Measurements from ENCODE around the gene PARD3B. TPM values are rescaled to one million over a fixed set of nuclear protein-coding genes. Genes with fewer than 3 reads are reported as not detected.

PARD3B gene
- total and polyA plus RNA-seq, 2 of the 13 experiments (the other 11 are each of a cell fraction or from before 2014, with no cell fraction given): 0.71 to 2.3 TPM

DNA sequence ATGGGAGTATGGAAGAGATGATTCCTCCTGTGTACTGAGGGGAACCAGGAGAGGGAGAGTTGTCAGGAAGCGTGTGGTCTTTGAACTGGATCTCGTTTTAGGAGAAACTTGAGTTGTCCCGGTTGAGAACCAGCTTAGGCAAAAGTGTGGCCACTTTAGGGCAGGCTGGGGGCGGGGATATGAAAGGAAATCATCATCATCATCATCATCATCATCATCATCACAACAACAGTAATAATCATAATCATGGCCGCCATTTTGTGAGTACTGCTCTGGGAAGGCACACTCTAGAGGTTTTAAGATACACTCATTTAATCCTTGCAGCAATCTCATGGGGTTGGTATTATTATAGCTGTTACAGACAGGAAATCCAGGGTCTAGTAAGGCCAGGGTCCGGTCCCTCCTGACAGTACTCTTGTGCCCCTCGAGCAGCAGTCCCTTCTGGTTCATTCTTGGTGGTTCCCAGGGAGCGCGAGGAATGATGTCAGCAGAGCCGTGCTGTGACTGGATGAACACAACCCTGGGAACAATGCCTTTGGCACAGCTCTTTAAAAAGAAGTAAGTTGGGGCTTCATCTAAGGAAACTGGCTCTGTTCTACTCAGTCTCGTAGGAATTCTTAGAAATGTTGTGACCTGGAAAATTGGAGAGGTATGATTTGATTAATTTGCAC lies 33.8 kb downstream of the PARD3B start:
- ChIA-PET POLR2A (no interaction called here), CTCF (ENCODE audit: low intra/inter-chr PET ratio, low total read pairs) (no interaction called here)
- Histone ChIP-seq H3K9ac (ENCODE audit: insufficient read depth, low read depth, low read length) (no peak overlapping the region), H3K27ac (ENCODE audit: extremely low read length, insufficient read depth, low read length) (no peak overlapping the region), H3K4me1 (ENCODE audit: insufficient read depth, low read length) (no peaks in the 10 kb centered on the region), H3K36me3 (replicated peaks in 1 of 2; ENCODE audit: control insufficient read depth in 1 of 2, insufficient read depth in 2 of 2, low read length in 2 of 2) (no peaks in the 10 kb centered on the region), H3K9me3 (ENCODE audit: low read length) (peaks cover 53% of the 10 kb centered on the region), H2AFZ (ENCODE audit: low read length) (no peak overlapping the region), H3K79me2 (ENCODE audit: insufficient read depth, low read length) (no peaks in the 10 kb centered on the region), H3K4me3 (replicated peaks in 1 of 3; ENCODE audit: insufficient read depth in 1 of 3, low read depth in 2 of 3, low read length in 3 of 3) (no peak overlapping the region), H4K20me1 (ENCODE audit: insufficient read depth, low read length) (no peaks in the 10 kb centered on the region), H3K4me2 (ENCODE audit: low read depth, low read length) (no peak overlapping the region), H3K27me3 (ENCODE audit: control insufficient read depth in 1 of 2, insufficient read depth in 2 of 2, low read length in 2 of 2) (no peaks in the 10 kb centered on the region)
- intact Hi-C loops (cut with micrococcal nuclease; ENCODE audit: unreplicated experiment) (no loop called here), in situ Hi-C loops (cut with HindIII; ENCODE audit: extremely low pct_ligation_motif_present, low pct_unique_long_range_greater_than_20kb) (no loop called here)
- TF ChIP-seq MXI1 (IDR thresholded peaks at IDR 0.05; ENCODE audit: borderline replicate concordance, low read depth, low read length) (no peak), CREB1 (IDR thresholded peaks at IDR 0.05) (peak; percentile 72), CREB1 (CRISPR knock-in tag; IDR thresholded peaks at IDR 0.05) (no peak), WIZ (CRISPR knock-in tag; IDR thresholded peaks at IDR 0.05) (no peak), ZUFSP (CRISPR knock-in tag; IDR thresholded peaks at IDR 0.05; ENCODE audit: borderline replicate concordance) (no peak), MAFF (IDR thresholded peaks at IDR 0.05; ENCODE audit: low read depth, low read length) (no peak)
- TF ChIP-seq, protein P1, sequence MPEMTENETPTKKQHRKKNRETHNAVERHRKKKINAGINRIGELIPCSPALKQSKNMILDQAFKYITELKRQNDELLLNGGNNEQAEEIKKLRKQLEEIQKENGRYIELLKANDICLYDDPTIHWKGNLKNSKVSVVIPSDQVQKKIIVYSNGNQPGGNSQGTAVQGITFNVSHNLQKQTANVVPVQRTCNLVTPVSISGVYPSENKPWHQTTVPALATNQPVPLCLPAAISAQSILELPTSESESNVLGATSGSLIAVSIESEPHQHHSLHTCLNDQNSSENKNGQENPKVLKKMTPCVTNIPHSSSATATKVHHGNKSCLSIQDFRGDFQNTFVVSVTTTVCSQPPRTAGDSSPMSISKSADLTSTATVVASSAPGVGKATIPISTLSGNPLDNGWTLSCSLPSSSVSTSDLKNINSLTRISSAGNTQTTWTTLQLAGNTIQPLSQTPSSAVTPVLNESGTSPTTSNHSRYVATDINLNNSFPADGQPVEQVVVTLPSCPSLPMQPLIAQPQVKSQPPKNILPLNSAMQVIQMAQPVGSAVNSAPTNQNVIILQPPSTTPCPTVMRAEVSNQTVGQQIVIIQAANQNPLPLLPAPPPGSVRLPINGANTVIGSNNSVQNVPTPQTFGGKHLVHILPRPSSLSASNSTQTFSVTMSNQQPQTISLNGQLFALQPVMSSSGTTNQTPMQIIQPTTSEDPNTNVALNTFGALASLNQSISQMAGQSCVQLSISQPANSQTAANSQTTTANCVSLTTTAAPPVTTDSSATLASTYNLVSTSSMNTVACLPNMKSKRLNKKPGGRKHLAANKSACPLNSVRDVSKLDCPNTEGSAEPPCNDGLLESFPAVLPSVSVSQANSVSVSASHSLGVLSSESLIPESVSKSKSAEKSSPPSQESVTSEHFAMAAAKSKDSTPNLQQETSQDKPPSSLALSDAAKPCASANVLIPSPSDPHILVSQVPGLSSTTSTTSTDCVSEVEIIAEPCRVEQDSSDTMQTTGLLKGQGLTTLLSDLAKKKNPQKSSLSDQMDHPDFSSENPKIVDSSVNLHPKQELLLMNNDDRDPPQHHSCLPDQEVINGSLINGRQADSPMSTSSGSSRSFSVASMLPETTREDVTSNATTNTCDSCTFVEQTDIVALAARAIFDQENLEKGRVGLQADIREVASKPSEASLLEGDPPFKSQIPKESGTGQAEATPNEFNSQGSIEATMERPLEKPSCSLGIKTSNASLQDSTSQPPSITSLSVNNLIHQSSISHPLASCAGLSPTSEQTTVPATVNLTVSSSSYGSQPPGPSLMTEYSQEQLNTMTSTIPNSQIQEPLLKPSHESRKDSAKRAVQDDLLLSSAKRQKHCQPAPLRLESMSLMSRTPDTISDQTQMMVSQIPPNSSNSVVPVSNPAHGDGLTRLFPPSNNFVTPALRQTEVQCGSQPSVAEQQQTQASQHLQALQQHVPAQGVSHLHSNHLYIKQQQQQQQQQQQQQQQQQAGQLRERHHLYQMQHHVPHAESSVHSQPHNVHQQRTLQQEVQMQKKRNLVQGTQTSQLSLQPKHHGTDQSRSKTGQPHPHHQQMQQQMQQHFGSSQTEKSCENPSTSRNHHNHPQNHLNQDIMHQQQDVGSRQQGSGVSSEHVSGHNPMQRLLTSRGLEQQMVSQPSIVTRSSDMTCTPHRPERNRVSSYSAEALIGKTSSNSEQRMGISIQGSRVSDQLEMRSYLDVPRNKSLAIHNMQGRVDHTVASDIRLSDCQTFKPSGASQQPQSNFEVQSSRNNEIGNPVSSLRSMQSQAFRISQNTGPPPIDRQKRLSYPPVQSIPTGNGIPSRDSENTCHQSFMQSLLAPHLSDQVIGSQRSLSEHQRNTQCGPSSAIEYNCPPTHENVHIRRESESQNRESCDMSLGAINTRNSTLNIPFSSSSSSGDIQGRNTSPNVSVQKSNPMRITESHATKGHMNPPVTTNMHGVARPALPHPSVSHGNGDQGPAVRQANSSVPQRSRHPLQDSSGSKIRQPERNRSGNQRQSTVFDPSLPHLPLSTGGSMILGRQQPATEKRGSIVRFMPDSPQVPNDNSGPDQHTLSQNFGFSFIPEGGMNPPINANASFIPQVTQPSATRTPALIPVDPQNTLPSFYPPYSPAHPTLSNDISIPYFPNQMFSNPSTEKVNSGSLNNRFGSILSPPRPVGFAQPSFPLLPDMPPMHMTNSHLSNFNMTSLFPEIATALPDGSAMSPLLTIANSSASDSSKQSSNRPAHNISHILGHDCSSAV (CRISPR knock-in tag; IDR thresholded peaks at IDR 0.05; ENCODE audit: borderline replicate concordance): no peak
- no peak for ATAC-seq
- no peak for DNase-seq (ENCODE audit: low spot score)
- FAIRE-seq: no peak
- 52% methylated on average over 11 of the region's 11 CpGs for WGBS (ENCODE audit: low lambda C conversion rate)
- no TSS peak for BruUV-seq (replicated peaks)

Data from HepG2 (cell line).